ENCODE data around the gene SLX4. TPM values are rescaled to one million over a fixed set of nuclear protein-coding genes. Genes with fewer than 3 reads are reported as not detected.

The SLX4 gene
- total and polyA plus RNA-seq, 9 of the 15 experiments (the other 6 are each of a cell fraction or from before 2014, with no cell fraction given): 0.29 to 7.9 (median 3.8) TPM

- BruUV-seq (replicated peaks): no TSS peak
- no peaks in the 10 kb centered on the region for H3K9me1 ChIP-seq (ENCODE audit: control insufficient read depth, insufficient read depth, low read length)
- H3K4me3 ChIP-seq: no peak overlapping the region
- intact Hi-C loops (cut with micrococcal nuclease) (no loop called here), in situ Hi-C loops (cut with MboI) (no loop called here)
- H3K27me3 ChIP-seq (ENCODE audit: control insufficient read depth in 2 of 2, insufficient read depth in 2 of 2, low read length in 2 of 2): peaks cover 13 to 55% of the 10 kb centered on the region in 2 experiments; a peak in 4 of 5 replicates
- H3K4me2 ChIP-seq (ENCODE audit: insufficient read depth, low read length): no peak overlapping the region
- H3K79me2 ChIP-seq (ENCODE audit: control insufficient read depth, insufficient read depth, low read length): no peaks in the 10 kb centered on the region
- DNase-seq (ENCODE audit: extremely low read depth in 1 of 4, low spot score in 3 of 4): no peak
- H3K9ac ChIP-seq (ENCODE audit: insufficient read depth in 1 of 2, low read depth in 2 of 2, low read length in 2 of 2): no peak overlapping the region
- no peaks in the 10 kb centered on the region for H3K4me1 ChIP-seq (replicated peaks in 1 of 2; ENCODE audit: control insufficient read depth in 2 of 2, insufficient read depth in 2 of 2, low read length in 2 of 2)
- POLR2A ChIA-PET: interaction anchor here (0.6 kb wide), 1 partner anchor 72 kb away, joined by 3 read pairs; no protein-coding TSS in a partner anchor
- 16% methylated on average over 6 of the region's 6 CpGs for WGBS (ENCODE audit: insufficient coverage, low coverage, missing lambda C conversion rate)
- H3K9me3 ChIP-seq (replicated peaks; ENCODE audit: control insufficient read depth, insufficient read depth, low read depth, low read length): no peaks in the 10 kb centered on the region
- no peaks in the 10 kb centered on the region for H3K36me3 ChIP-seq (ENCODE audit: control insufficient read depth, insufficient read depth, low read length)
- FAIRE-seq: no peak
- ATAC-seq: no peak
- H4K20me1 ChIP-seq (replicated peaks; ENCODE audit: control insufficient read depth, insufficient read depth, low read length): 0 out of 2 replicates have a peak, but pooled peaks cover 3% of the 10 kb centered on the region
- no peak overlapping the region for H2AFZ ChIP-seq (ENCODE audit: low read depth, low read length)
- H3K27ac ChIP-seq (ENCODE audit: extremely low read depth, low read depth, low read length): no peak overlapping the region
- CTCF ChIA-PET (ENCODE audit: low intra/inter-chr PET ratio): interaction anchor here (0.7 kb wide), 1 partner anchor 575 kb away, joined by 3 read pairs; no protein-coding TSS in a partner anchor
- no peak for TF ChIP-seq AFF1 (IDR thresholded peaks at IDR 0.05; ENCODE audit: low read depth in 1 of 2, partially characterized antibody in 2 of 2)
- TF ChIP-seq SIN3B (IDR thresholded peaks at IDR 0.05; ENCODE audit: low read depth): no peak
- TF ChIP-seq BCLAF1 (IDR thresholded peaks at IDR 0.05; ENCODE audit: borderline replicate concordance in 1 of 2, control insufficient read depth in 1 of 2, low read depth in 2 of 2, low read length in 1 of 2): no peak
- no peak for TF ChIP-seq MAFK (IDR thresholded peaks at IDR 0.05; ENCODE audit: low read length)
- TF ChIP-seq TARDBP (IDR thresholded peaks at IDR 0.05): no peak
- no peak for TF ChIP-seq ZBTB34 (CRISPR knock-in tag; IDR thresholded peaks at IDR 0.05)
Measured at GRCh38 chr16:3542601-3543373, 68.6 kb downstream of the SLX4 start.
